NOMO-1 treated with dmso at 0.1 percent for 144 hours (cell line): Measurements from ENCODE around the gene ADCY1.

Experiments used
- DNase-seq: peaks from one replicate; lab custom pipeline; 2025; ENCODE audit not compliant: unreplicated experiment; lab: John Stamatoyannopoulos, UW

ADCY1 gene

GRCh38 chr7:45649560-45650346 is 75.6 kb downstream of the ADCY1 start:
- no peak for DNase-seq

GRCh38 chr7:45650404-45651394 is 76.5 kb downstream of the ADCY1 start:
- DNase-seq, result no peak

GRCh38 chr7:45651540-45651939 is 77.4 kb downstream of the ADCY1 start:
- DNase-seq, result no peak

GRCh38 chr7:45652630-45653029 is 78.5 kb downstream of the ADCY1 start:
- no peak for DNase-seq

- DNase-seq, result no peak
These were observed 79.2 kb downstream of the ADCY1 start for GRCh38 chr7:45653209-45653907.

- no peak for DNase-seq
These were observed 80.2 kb downstream of the ADCY1 start for GRCh38 chr7:45654341-45654740.

- no peak for DNase-seq
These were observed 81.4 kb downstream of the ADCY1 start for GRCh38 chr7:45655539-45655938.

- no peak for DNase-seq
These were observed 82.3 kb downstream of the ADCY1 start for GRCh38 chr7:45656431-45656830.

GRCh38 chr7:45657136-45657889 is 83.1 kb downstream of the ADCY1 start:
- no peak for DNase-seq

GRCh38 chr7:45657890-45658715 is 83.9 kb downstream of the ADCY1 start:
- no peak for DNase-seq

- DNase-seq, result no peak
These were observed 84.7 kb downstream of the ADCY1 start for GRCh38 chr7:45658716-45659495.

GRCh38 chr7:45659496-45660139 is 85.5 kb downstream of the ADCY1 start:
- no peak for DNase-seq

GRCh38 chr7:45660201-45660900 is 86.2 kb downstream of the ADCY1 start:
- DNase-seq, result no peak

GRCh38 chr7:45660901-45661211 is 86.7 kb downstream of the ADCY1 start:
- DNase-seq, result no peak

- DNase-seq, result no peak
These were observed 87.3 kb downstream of the ADCY1 start for GRCh38 chr7:45661302-45661995.

- no peak for DNase-seq
These were observed 87.8 kb downstream of the ADCY1 start for GRCh38 chr7:45662018-45662417.

GRCh38 chr7:45662540-45663166 is 88.5 kb downstream of the ADCY1 start:
- DNase-seq, result no peak
